H1 (cell line): ENCODE results near the gene ABHD16B. TPM values are rescaled to one million over a fixed set of nuclear protein-coding genes. Genes with fewer than 3 reads are reported as not detected.

Source experiments
- CTCF ChIA-PET: fragments of 300-600 bp; sonication (Branson Sonifier 250); formaldehyde crosslinking; loops from one replicate; lab custom pipeline; 2021; ENCODE audit not compliant: partially characterized antibody; lab: Charles Lee
- POLR2A ChIA-PET: fragments of 300-600 bp; sonication (Branson Sonifier 250); formaldehyde crosslinking; loops from one replicate; lab custom pipeline; 2021; ENCODE audit warnings: inconsistent platforms; ENCODE audit not compliant: partially characterized antibody; lab: Charles Lee
- DNase-seq, 2 experiments: peaks; one replicate each; pipeline versions ENCODE4 v3.0.0 to v3.0.0-alpha.2; 2010 to 2022; ENCODE audit warnings: low spot score in 2 of 2, low read depth in 1 of 2, mixed read lengths in 1 of 2
- FAIRE-seq: peaks from 2 replicates; lab custom pipeline; 2011; peaks lifted over from hg19 to GRCh38; lab: Jason Lieb, UNC
- H2AFZ ChIP-seq: 2 replicates; pipeline ENCODE4 v1.8.1; 2012; ENCODE audit warnings: low read length, inconsistent platforms
- H2AK5ac ChIP-seq: 2 replicates; pipeline ENCODE4 v1.6.1; 2013; ENCODE audit warnings: low read depth, low read length
- H2BK120ac ChIP-seq: replicated peaks from 2 replicates; pipeline ENCODE3; 2013; ENCODE audit warnings: low read depth, low read length, inconsistent platforms
- H2BK12ac ChIP-seq: 2 replicates; pipeline ENCODE4 v1.6.1; 2013; ENCODE audit warnings: low read depth, low read length
- H2BK15ac ChIP-seq: 2 replicates; pipeline ENCODE4 v1.6.1; 2013; ENCODE audit warnings: low read length
- H2BK20ac ChIP-seq: 2 replicates; pipeline ENCODE4 v1.6.1; 2013; ENCODE audit warnings: low read length
- H2BK5ac ChIP-seq: 2 replicates; pipeline ENCODE4 v1.6.1; 2013; ENCODE audit warnings: low read depth, low read length
- H3K14ac ChIP-seq: 2 replicates; pipeline ENCODE4 v1.6.1; 2013; ENCODE audit warnings: inconsistent platforms; ENCODE audit not compliant: insufficient read length
- H3K18ac ChIP-seq: 2 replicates; pipeline ENCODE4 v1.6.1; 2013; ENCODE audit warnings: low read length; ENCODE audit errors: extremely low read depth
- H3K23ac ChIP-seq: 2 replicates; pipeline ENCODE4 v1.6.1; 2013; ENCODE audit warnings: inconsistent platforms; ENCODE audit not compliant: insufficient read length
- H3K23me2 ChIP-seq: 2 replicates; pipeline ENCODE4 v1.6.1; 2013; ENCODE audit warnings: low read depth, low read length
- H3K27ac ChIP-seq: 2 replicates; pipeline ENCODE4 v1.6.1; 2011; ENCODE audit warnings: low read depth, low read length, inconsistent platforms
- H3K27me3 ChIP-seq, 4 experiments: replicated peaks in 1 of 4; 1 replicate in 1 of 4; 2 replicates in 3 of 4; pipeline versions ENCODE4 v1.6.1 to v1.8.1; 2011 to 2013; ENCODE audit warnings: low read length in 3 of 4, mild to moderate bottlenecking in 3 of 4, inconsistent platforms in 2 of 4, mixed read lengths in 2 of 4, moderate library complexity in 1 of 4; ENCODE audit not compliant: control insufficient read depth in 3 of 4, insufficient read depth in 3 of 4; ENCODE audit errors: extremely low read depth in 1 of 4
- H3K36me3 ChIP-seq, 4 experiments: 2 replicates each; pipeline versions ENCODE4 v1.6.1 to v1.8.1; 2011 to 2013; ENCODE audit warnings: mild to moderate bottlenecking in 4 of 4, low read length in 3 of 4, moderate library complexity in 2 of 4, control low read depth in 1 of 4, inconsistent platforms in 1 of 4; ENCODE audit not compliant: insufficient read depth in 4 of 4, control insufficient read depth in 2 of 4
- H3K4ac ChIP-seq: replicated peaks from 2 replicates; pipeline ENCODE3; 2013; ENCODE audit warnings: low read length, low read depth, mixed read lengths, inconsistent platforms; ENCODE audit not compliant: insufficient read length
- H3K4me1 ChIP-seq, 4 experiments: replicated peaks in 1 of 4; 1 replicate in 1 of 4; 2 replicates in 3 of 4; pipeline versions ENCODE4 v1.6.1 to v1.8.1; 2011 to 2013; ENCODE audit warnings: low read length in 3 of 4, inconsistent platforms in 2 of 4, mixed read lengths in 1 of 4; ENCODE audit not compliant: insufficient read depth in 4 of 4, control insufficient read depth in 3 of 4
- H3K4me2 ChIP-seq, 2 experiments: 2 replicates each; pipeline versions ENCODE4 v1.6.1 to v1.8.1; 2011 to 2013; ENCODE audit warnings: low read depth in 2 of 2, low read length in 2 of 2, control low read depth in 1 of 2, inconsistent platforms in 1 of 2, mild to moderate bottlenecking in 1 of 2; ENCODE audit not compliant: insufficient read depth in 1 of 2
- H3K4me3 ChIP-seq, 4 experiments: fragments of 200-600, 300-600 bp in 1 of 4; sonication (generic), shearing (Covaris generic), sonication (Bioruptor Twin) in 1 of 4; 2 replicates each; pipeline versions ENCODE4 v1.5.1 to v1.8.1; 2011 to 2016; ENCODE audit warnings: low read length in 4 of 4, low read depth in 3 of 4, control low read depth in 2 of 4, inconsistent platforms in 2 of 4, mild to moderate bottlenecking in 2 of 4, mixed read lengths in 1 of 4, moderate library complexity in 1 of 4; ENCODE audit not compliant: insufficient read depth in 2 of 4; ENCODE audit errors: extremely low read depth in 1 of 4
- H3K56ac ChIP-seq: replicated peaks from 2 replicates; pipeline ENCODE3; 2013; ENCODE audit warnings: low read depth, mild to moderate bottlenecking, mixed read lengths, low read length, inconsistent platforms; ENCODE audit not compliant: insufficient read length
- H3K79me1 ChIP-seq: 2 replicates; pipeline ENCODE4 v1.6.1; 2013; ENCODE audit warnings: low read depth, low read length, control low read depth
- H3K79me2 ChIP-seq, 2 experiments: 2 replicates each; pipeline versions ENCODE4 v1.6.1 to v1.8.1; 2012 to 2013; ENCODE audit warnings: low read length in 2 of 2, mild to moderate bottlenecking in 2 of 2, inconsistent platforms in 1 of 2; ENCODE audit not compliant: insufficient read depth in 2 of 2, control insufficient read depth in 1 of 2
- H3K9ac ChIP-seq, 4 experiments: replicated peaks in 1 of 4; 1 replicate in 1 of 4; 2 replicates in 3 of 4; pipeline versions ENCODE4 v1.6.1 to v1.8.1; 2011 to 2013; ENCODE audit warnings: low read depth in 3 of 4, low read length in 3 of 4, control low read depth in 2 of 4, mild to moderate bottlenecking in 2 of 4, moderate library complexity in 2 of 4, inconsistent platforms in 1 of 4; ENCODE audit errors: extremely low read depth in 1 of 4
- H3K9me3 ChIP-seq, 2 experiments: 2 replicates each; pipeline versions ENCODE4 v1.6.1 to v1.8.1; 2012 to 2013; ENCODE audit warnings: mild to moderate bottlenecking in 2 of 2, moderate library complexity in 2 of 2, control low read depth in 1 of 2, inconsistent platforms in 1 of 2, low read depth in 1 of 2, low read length in 1 of 2, mixed read lengths in 1 of 2; ENCODE audit not compliant: insufficient read depth in 2 of 2
- H4K20me1 ChIP-seq, 2 experiments: replicated peaks in 1 of 2; 2 replicates each; pipeline versions ENCODE3 to v1.8.1; 2011 to 2013; ENCODE audit warnings: inconsistent platforms in 2 of 2, low read length in 2 of 2, mild to moderate bottlenecking in 1 of 2; ENCODE audit not compliant: insufficient read depth in 2 of 2, control insufficient read depth in 1 of 2
- H4K5ac ChIP-seq: 2 replicates; pipeline ENCODE4 v1.6.1; 2013; ENCODE audit warnings: low read length, low read depth, mixed read lengths, inconsistent platforms; ENCODE audit not compliant: insufficient read length
- H4K8ac ChIP-seq: 2 replicates; pipeline ENCODE4 v1.8.0; 2013; ENCODE audit warnings: mild to moderate bottlenecking, moderate library complexity, low read length, inconsistent platforms; ENCODE audit not compliant: insufficient read depth; ENCODE audit errors: extremely low read depth
- H4K91ac ChIP-seq: replicated peaks from 2 replicates; pipeline ENCODE3; 2013; ENCODE audit warnings: low read length, mixed read lengths, inconsistent platforms; ENCODE audit not compliant: insufficient read length
- BACH1 ChIP-seq: IDR thresholded peaks from 2 replicates; pipeline ENCODE4 v1.6.1; 2012; ENCODE audit warnings: low read length, improper control_type of control experiment
- SP2 ChIP-seq: IDR thresholded peaks from 2 replicates; pipeline ENCODE4 v1.6.1; 2012; ENCODE audit warnings: mild to moderate bottlenecking, low read length, inconsistent platforms
- TBP ChIP-seq: IDR thresholded peaks from 2 replicates; pipeline ENCODE4 v1.6.1; 2011; ENCODE audit warnings: low read depth, low read length, improper control_type of control experiment
- ZNF274 ChIP-seq: IDR thresholded peaks from 2 replicates; pipeline ENCODE4 v1.7.0; 2012; ENCODE audit warnings: low read length, borderline replicate concordance; ENCODE audit errors: extremely low read depth
- WGBS, 2 experiments: shearing (Covaris generic) in 1 of 2; methylation state at CpG; one replicate each; pipeline versions ENCODE4 v1.1.6 to v1.1.7; 2013 to 2015; ENCODE audit warnings: low lambda C conversion rate in 2 of 2, mixed read lengths in 2 of 2, inconsistent platforms in 1 of 2, low coverage in 1 of 2, missing lambda C conversion rate in 1 of 2; ENCODE audit not compliant: insufficient replicate concordance in 2 of 2, insufficient coverage in 1 of 2, insufficient read length in 1 of 2; ENCODE audit errors: extremely low coverage in 1 of 2, missing lambda C conversion rate in 1 of 2; 5-methylcytosine and 5-hydroxymethylcytosine counted together
- polyA plus RNA-seq, 7 experiments: library from polyadenylated mRNA; depleted of rRNA in 3 of 7; stranded (reverse) in 5 of 7; unstranded in 2 of 7; fragments of >200 nt in 5 of 7; fragments of 200-250 nt in 2 of 7; gene quantifications; 1 replicate in 5 of 7; 2 replicates in 1 of 7; 4 replicates in 1 of 7; pipeline versions ENCODE4 v1.2.1 to v1.2.3, GENCODE V29; 2011 to 2013; ENCODE audit warnings: missing spikeins in 2 of 7, mixed read lengths in 2 of 7
- total RNA-seq: library from RNA; stranded (reverse); fragmentation: NEBNext Ultra II Directional; extraction: Animal tissue kit (Norgen Biotek cat#: 25700); gene quantifications from 2 replicates; pipeline ENCODE4 v1.2.1, GENCODE V29; 2021

The ABHD16B gene
- total and polyA plus RNA-seq, 2 of the 8 experiments (the other 6 are each of a cell fraction or from before 2014, with no cell fraction given): not detected

DNA sequence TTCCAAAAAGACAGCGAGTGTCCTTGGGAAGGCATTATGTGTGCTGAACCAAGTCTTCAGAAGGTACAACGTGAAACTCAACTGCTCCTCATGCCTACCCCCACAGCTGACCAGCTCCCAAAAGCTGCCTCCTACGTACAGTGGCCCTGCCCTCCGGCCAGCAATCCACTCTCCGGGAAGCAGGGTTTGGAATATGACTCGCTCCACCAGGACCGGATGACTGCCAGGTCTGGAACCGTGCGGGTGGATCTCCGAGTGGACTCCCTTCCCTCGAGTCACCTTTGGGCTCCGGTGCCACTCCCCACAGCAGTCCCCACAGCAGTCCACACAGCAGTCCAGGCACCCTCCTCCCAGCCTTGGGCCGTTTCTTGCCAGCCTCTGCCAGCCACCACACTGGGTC, 34.5 kb upstream of the ABHD16B start:
- H3K27me3 ChIP-seq: peaks cover 1 to 16% (median 14%) of the 10 kb centered on the region in 4 experiments; a peak in 6 of 7 replicates
- no peak overlapping the region for H4K5ac ChIP-seq
- H3K4me1 ChIP-seq: peaks cover 3 to 11% (median 6%) of the 10 kb centered on the region in 4 experiments; a peak in 5 of 7 replicates
- H3K18ac ChIP-seq: no peak overlapping the region
- H3K23ac ChIP-seq: no peak overlapping the region
- peaks cover 15% of the 10 kb centered on the region for H3K79me1 ChIP-seq
- no peak for FAIRE-seq
- no peak overlapping the region for H3K4me2 ChIP-seq
- ChIA-PET POLR2A (interaction anchor here (0.8 to 1.1 kb wide), 3 partner anchors 16 to 41 kb away, joined by 3 read pairs; partner anchors contain the start of gene TPD52L2), CTCF (interaction anchor here (0.6 to 0.7 kb wide), 4 partner anchors 18 to 711 kb away, joined by 3 read pairs; no protein-coding TSS in a partner anchor)
- no peak overlapping the region for H3K27ac ChIP-seq
- H4K91ac ChIP-seq: no peak overlapping the region
- H3K9me3 ChIP-seq: no peaks in the 10 kb centered on the region
- no peak overlapping the region for H3K4ac ChIP-seq
- H2BK15ac ChIP-seq: no peak overlapping the region
- DNase-seq: no peak
- H4K8ac ChIP-seq: no peak overlapping the region
- peaks cover 8% of the 10 kb centered on the region; the same call in 1 of the 2 replicates for H3K23me2 ChIP-seq
- H2BK12ac ChIP-seq: no peak overlapping the region; the same call in 1 of the 2 replicates
- H3K4me3 ChIP-seq: no peak overlapping the region
- H3K14ac ChIP-seq: no peak overlapping the region
- H4K20me1 ChIP-seq: peaks cover 6 to 20% of the 10 kb centered on the region in 2 experiments
- H3K56ac ChIP-seq: no peak overlapping the region
- H2BK20ac ChIP-seq: no peak overlapping the region
- no peak for TF ChIP-seq ZNF274
- no peak for TF ChIP-seq BACH1
- no peak for TF ChIP-seq TBP
- TF ChIP-seq SP2: no peak
- H2BK5ac ChIP-seq: no peak overlapping the region
- H2AK5ac ChIP-seq: no peak overlapping the region
- H3K79me2 ChIP-seq: peaks cover 14 to 63% of the 10 kb centered on the region in 2 experiments
- WGBS, 2 experiments: 91% methylated on average over 13 of the region's 13 CpGs; no CpG with 5 or more reads in 1 of the 2 experiments
- H2BK120ac ChIP-seq: no peak overlapping the region
- H3K36me3 ChIP-seq: no peaks in the 10 kb centered on the region; a peak in 1 of 8 replicates
- H2AFZ ChIP-seq: no peak overlapping the region
- no peak overlapping the region for H3K9ac ChIP-seq
